Activated effector memory CD4-positive, alpha-beta T cell treated with Interleukin-2 at 50 U/mL for 16 hours (primary cell): Measurements from ENCODE around the gene PITPNC1.

ENCODE experiments used
- DNase-seq: peaks from one replicate; pipeline ENCODE4 v3.0.0-alpha.2; 2020

PITPNC1 gene

GRCh38 chr17:67519801-67520251 lies 142.7 kb downstream of the PITPNC1 start:
- no peak for DNase-seq

DNA sequence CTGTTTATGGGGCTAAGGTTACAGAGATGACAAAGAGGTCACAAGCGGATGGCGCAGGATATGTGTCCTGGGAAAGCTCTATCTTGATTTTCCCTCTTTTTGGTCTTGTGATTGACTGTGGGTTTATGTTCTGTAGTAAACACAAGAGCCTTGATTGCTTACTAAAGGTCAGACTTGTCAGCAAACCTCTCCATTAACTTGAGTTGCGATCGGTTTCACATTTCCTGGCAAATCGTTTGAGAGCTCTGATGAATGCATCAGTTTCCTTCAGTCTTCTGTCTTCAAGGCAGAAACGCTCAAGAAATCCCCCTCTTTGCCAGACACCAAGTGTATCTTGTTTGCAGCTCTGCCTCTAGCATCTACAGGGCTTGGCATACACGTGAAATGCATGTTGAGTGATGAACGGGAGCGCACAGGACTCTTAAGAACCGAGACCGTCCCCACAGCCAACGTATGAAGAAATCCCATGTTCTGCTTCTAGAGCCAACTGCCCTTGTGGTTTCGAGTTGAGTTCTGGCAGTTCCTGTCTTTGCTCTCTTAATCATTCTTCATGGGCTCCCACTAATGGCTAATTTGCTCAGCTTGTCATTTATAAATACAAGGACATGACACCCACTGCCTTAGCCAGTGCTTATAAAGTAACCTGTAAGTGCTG lies 143.3 kb downstream of the PITPNC1 start:
- no peak for DNase-seq

DNA sequence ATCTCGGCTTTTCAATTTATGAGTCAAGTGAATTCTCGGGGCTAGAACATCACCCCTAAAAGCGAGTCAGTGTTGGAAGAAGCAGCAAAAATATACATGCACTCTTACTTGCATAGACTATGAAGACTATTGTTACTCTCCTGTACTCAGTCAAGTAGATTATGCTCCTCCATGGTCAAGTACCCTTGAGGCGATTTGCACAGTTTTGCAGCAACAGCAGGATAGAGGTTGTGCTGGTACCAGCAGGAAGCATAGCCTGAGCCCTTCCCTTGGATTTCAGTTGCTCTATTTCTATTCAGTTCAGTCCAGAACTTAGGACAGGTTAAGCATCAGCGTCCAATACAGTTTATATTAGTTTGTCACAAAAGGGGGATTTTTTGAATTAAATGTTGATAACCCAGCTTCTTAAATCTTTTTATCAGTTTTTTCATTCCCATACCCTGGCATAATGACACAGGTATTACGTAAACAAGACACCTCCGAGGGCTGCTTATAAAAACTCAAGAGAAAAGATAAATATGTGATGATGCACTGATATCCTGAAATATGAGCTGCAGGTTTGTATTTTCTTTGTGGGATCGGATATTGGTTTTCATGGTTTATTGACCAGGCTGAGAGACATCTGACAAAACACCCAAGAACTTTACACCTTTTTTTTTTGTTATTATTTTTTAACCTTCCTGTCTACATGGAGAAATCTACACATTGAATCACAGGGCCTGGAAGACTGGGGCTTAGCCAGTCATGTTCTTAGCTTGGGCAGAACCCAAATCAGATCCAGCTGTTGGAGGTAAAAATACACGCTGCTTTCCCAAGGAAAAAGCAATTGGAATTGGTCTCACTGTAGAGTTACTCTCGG lies 144.1 kb downstream of the PITPNC1 start:
- DNase-seq = no peak

- no peak for DNase-seq
These were observed 144.6 kb downstream of the PITPNC1 start for GRCh38 chr17:67521775-67522069.

DNA sequence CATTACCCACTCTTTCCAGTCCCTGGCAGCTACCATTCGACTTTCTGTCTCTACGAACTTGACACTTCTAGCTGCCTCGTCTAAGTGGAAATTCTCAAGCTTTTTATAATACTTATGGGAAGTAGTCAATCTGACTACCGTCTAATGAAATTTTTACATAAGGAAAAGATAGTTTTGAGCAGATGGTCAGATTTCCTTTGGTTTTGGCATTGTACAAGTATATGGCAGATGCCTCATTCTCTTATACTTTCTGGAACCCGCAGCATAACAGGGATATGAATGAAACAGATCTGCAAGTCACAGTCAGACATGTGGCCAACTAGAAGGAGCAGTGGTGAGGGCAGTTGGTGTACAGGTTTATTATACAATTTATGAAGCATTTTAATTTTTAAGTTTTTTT lies 146.0 kb downstream of the PITPNC1 start:
- no peak for DNase-seq

- DNase-seq = no peak
These were observed 148.4 kb downstream of the PITPNC1 start for GRCh38 chr17:67525239-67526135.

DNA sequence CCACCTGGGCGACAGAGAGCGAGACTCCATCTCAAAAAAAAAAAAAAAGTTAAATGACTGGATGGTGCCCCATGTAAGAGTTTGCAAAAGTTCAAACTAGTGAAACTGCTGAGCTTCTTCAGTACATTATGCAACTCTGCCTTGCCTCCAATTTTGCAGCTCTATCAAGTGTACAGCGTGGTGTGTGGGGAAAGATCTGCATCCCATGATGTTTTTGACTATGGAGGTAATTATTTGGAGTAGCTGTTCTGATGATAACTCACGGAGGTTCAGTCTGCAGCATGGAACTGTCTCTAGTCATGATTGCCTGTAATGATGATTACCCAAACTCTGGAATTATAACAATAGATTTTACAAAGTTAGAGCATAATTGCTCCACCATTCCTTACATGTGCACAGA lies 149.6 kb downstream of the PITPNC1 start:
- no peak for DNase-seq

- no peak for DNase-seq
These were observed 151.8 kb downstream of the PITPNC1 start for GRCh38 chr17:67528751-67529436.

DNA sequence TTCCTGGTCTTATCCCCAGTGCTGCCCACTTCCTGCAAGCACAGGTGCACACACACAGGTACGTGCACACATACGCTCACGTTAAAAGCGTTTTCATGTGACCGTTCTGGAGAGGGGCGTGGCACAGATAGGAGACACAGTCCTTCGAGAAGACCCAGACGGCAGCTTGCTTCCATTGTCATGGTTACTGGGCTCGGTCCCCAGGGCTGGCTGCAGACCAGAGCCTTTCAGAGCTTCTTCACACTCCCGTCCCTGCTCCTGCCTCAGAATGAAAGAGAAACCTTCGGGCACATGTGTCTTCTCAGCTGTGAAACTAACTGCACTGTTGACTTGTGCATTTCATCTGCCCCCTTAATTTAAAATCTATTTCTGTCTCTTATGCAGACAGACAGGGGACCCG lies 154.2 kb downstream of the PITPNC1 start:
- DNase-seq = no peak

DNA sequence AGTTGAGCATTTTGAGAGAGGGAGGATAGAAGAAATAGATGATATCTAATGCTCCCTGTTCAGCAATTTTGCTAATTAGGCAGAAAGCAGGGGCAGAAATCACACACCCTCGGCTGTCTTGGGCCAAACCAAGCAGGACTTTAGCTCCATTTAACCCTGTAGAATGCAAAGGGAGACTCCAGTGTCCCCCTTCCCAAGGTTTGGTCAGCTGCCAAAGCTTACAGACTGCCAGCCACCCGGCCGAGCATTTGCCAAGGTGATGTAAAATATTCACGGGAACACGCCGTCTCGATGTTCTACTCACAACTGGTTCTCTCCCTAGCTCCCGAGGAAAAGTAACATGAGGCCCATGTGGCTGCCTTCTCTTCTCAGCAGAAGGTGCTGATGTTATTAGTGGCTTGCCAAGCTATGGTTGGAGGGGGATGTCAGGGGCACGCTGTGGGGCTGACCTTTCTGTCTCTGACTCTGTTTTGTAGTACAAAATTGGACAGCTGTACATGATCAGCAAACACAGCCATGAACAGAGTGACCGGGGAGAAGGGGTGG lies 155.3 kb downstream of the PITPNC1 start:
- no peak for DNase-seq

- no peak for DNase-seq
These were observed 157.9 kb downstream of the PITPNC1 start for GRCh38 chr17:67534941-67535340.

DNA sequence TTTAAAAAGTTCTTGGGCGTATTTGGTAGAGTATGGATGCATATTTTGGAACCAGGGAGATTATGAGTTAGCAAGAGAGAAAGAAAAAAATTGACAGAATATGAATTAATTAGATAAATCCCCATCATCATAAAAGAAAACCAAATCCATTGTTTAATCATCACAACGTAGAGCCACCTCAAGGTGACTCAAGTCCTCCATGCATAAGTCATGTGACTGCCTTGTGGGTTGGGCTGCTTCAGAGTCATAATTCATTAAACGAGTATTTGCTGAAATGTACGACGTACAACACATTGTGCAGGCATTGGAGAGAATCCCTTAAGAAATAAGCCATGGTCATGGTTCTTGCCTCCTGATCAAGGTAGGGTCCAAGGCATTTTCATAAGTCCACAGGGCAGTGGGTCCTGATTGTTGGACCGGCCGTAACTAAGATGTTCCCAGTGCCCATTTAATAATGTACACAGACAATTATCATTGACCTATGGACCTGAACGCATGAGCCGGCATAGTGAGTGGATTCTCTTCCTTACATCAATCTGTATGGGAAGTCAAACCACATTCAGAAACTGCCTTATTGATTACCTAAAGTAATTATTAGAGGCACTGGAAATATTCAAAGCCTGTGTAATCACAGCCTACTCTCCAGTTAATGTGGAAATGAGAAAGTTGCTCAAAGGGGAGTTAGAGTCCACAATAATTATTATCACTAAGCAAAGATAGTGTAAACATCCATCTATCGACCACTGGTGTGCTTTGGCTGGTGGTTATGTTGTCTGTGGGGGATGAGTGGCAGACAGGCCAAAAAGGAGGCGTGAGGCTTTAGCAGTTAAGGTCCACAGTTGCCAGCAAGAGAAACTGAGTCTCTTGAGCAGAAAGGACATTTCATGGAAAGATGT lies 165.4 kb downstream of the PITPNC1 start:
- DNase-seq = no peak

- DNase-seq = no peak
These were observed 167.4 kb downstream of the PITPNC1 start for GRCh38 chr17:67544364-67544955.

DNA sequence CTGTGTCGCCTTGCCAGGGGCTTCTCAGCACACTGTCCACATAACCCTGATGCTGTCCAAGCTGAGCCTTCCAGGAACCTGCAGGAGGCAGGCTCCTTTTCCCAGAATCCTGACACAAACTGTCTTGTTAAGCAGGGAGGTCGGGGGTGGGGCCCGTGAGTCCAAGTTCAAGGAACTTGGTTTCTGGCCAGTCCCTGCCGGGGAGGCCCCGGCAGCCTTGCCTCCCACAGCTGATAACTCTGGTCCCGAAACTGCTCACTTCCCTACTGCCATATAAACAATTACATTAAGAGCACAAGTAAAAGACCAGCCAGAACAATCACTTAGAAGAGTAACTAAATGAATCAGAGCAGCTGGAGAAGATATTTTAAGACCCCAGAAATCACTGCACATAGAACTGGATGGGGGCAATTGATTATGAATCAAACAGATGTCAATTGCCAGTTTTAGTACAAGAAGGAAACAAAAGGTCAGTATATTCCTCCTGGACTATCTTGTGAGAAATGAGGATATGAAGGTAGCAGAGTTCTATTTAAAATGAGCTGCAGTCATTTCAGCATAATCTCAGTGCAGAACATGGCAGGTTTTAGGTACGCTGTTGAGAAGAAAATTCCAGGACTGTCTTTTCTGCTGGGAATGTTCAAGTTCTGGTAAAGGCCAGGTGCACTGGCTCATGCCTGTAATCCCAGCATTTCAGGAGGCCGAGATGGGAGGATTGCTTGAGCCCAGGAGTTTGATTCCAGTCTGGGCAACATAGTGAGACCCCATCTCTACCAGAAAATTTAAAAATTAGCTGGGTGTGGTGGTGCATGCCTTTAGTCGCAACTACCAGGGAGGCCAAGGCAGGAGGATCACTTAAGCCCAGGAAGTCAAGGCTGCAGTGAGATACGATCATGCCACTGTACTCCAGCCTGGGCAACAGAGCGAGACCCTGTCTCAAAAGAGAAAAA lies 169.8 kb downstream of the PITPNC1 start:
- no peak for DNase-seq

DNA sequence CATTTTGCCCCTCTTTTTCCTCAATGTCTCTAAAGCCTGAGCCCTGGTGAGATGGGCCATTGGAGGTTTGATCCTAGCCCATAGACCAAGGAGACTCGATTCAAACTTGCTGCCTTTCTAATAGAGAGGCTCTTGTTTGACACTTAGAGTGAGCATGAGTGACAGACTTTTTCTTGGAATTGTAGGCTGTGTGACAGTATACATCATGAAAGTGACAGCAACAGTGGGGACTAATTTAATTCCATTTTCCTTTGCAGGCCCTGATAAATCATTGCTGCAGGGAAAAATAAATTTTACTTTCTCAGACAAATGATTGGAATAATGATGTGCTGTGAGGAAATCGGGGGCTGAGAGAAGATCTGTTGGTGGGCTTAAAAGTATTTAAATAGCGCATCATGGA lies 171.6 kb downstream of the PITPNC1 start:
- DNase-seq = no peak

- no peak for DNase-seq
These were observed 172.7 kb downstream of the PITPNC1 start for GRCh38 chr17:67549820-67550219.

GRCh38 chr17:67554634-67555033 lies 177.6 kb downstream of the PITPNC1 start:
- no peak for DNase-seq

GRCh38 chr17:67555855-67556254 lies 178.8 kb downstream of the PITPNC1 start:
- no peak for DNase-seq

GRCh38 chr17:67557052-67557845 lies 180.2 kb downstream of the PITPNC1 start:
- no peak for DNase-seq
